GM18520 (cell line): Measurements from ENCODE around the gene SLC17A8.
"Not testable (repeated sequence)": the region's sequence is repeated elsewhere in the genome, so short reads cannot be mapped to it uniquely, and the experiment has no call there.

Source experiments
- ATAC-seq: cut with Tn5 transposase; IDR thresholded peaks from one replicate; pipeline ENCODE4 v1.9.1; 2021; ENCODE audit not compliant: unreplicated experiment

SLC17A8 gene

GRCh38 chr12:100422646-100423045, 65.8 kb downstream of the SLC17A8 start:
- no peak for ATAC-seq

GRCh38 chr12:100426145-100426544, 69.3 kb downstream of the SLC17A8 start:
- no peak for ATAC-seq

GRCh38 chr12:100427078-100427477, 70.2 kb downstream of the SLC17A8 start:
- no peak for ATAC-seq

DNA sequence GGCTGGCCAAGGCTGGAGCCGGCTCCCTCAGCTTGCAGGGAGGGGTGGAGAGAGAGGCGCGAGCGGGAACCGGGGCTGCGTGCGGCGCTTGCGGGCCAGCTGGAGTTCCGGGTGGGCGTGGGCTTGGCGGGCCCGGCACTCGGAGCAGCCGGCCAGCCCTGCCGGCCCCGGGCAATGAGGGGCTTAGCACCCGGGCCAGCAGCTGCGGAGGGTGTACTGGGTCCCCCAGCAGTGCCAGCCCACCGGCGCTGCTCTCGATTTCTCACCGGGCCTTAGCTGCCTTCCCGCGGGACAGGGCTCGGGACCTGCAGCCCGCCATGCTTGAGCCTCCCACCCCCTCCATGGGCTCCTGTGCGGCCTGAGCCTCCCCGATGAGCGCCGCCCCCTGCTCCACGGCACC, 73.4 kb downstream of the SLC17A8 start:
- not testable (repeated sequence) for ATAC-seq

DNA sequence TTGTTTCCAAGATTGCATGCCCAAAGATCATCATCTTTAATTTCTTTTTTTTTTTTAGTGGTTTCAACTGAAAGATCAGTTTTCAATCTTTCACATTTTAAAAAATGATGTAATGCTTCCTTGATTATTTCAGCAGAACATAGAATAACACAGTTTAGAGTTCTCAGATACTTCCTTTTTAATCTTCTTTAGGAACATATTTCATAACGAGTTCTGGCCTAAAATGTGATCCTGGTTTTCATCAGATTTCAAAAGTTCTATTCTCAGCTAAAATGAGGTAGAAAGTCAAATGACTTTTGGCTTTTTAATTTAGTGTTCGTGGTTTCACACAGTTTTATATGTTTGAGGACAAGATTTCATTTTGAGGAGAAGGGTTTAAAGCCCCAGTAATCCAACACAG, 76.8 kb downstream of the SLC17A8 start:
- ATAC-seq, result no peak

DNA sequence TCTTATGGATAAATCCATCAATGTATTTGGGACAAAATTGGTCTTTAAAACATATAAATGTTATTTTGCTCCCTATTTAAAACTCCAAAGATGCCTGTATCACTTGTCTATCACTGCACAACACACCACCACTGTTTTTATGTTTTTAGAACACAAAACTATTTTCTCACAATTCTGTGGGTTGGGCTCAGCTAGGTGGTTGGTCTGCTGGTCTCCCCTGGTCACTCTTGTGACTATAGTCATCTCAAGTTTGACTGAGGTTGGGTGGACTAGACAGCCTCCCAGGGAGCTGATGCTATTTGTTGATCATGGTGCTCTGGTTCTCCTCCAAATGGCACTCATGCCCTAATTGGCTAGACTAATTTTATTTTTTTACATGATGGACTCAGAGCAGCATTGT, 77.3 kb downstream of the SLC17A8 start:
- no peak for ATAC-seq

- no peak for ATAC-seq
Observed at GRCh38 chr12:100435957-100436356, 79.1 kb downstream of the SLC17A8 start.

DNA sequence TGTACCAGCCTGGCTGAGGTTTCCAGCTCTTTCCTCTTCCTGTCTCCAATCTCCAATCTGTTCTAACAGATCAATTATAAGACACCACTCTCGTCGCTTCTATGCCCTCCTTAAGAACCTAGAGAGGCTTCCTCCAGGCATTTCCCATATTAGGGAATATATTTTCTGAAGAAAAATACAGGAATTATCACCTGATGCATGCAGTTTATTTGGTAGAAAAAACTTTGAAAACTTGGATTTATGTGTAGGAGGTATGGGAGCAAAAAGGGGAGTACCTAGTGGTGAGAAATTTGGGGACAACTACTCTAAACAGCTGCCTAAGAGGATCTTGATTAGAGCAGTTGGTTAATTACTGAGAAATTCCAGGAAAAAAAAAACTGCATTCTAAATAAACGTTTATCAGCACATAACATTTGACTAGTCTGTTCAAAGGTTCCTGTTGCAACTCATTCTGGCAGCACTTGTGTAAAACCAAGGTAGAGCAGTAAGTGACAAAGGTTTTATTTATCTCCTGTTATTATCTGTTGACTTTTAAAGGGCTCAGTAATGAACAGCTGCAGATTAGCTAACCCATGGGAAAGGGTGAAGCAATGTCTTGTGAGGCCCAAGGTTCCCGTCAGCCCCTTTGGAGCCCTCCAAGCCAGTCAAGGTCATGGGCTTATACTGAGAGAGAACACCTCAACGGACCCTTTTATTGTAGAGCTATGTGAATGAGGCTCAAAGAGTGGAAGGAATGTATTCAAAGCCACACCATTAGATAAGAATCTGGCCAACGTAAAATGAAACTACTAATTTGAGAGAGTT, 80.4 kb downstream of the SLC17A8 start:
- no peak for ATAC-seq

- ATAC-seq, result no peak
Observed at GRCh38 chr12:100439797-100440196, 82.9 kb downstream of the SLC17A8 start.

DNA sequence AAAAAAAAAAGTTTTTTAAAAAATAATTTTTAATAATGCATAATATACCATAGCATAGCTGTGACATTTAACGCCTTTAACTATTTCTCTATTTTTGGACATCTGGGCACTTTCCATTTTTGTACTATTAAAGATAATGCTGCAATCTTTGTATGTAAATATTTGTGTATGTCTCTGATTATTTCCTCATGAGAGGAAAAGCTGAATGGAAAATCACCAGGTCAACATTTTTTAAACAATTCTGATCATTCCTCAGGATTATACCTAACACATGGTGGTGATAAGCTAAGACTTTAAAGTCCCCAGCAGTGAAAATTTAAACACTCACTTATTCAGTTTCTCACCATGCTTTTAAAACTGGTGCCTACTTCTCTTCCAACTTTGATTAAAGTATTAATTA, 85.5 kb downstream of the SLC17A8 start:
- ATAC-seq, result no peak

- no peak for ATAC-seq
Observed at GRCh38 chr12:100443434-100443833, 86.6 kb downstream of the SLC17A8 start.

- no peak for ATAC-seq
Observed at GRCh38 chr12:100445081-100445481, 88.2 kb downstream of the SLC17A8 start.

GRCh38 chr12:100447381-100447780, 90.5 kb downstream of the SLC17A8 start:
- ATAC-seq, result no peak

DNA sequence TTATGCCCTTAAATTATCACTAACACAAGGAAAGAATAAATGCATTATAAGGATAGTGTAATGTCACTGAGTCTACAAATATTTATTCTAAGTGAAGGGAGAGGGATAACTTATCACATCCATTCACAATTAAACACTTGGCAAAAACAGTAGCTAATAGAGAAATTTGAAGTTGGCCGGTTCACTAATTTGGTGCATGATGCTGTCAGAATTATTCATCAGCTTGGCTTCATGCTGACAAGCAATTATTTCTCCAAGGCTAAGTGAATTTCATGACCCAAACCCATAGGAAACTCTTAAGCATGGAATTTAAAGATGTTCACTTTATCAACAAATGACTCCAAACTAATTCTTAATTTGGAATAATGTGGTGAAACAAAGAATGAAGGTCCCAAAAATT, 91.8 kb downstream of the SLC17A8 start:
- ATAC-seq, result no peak

DNA sequence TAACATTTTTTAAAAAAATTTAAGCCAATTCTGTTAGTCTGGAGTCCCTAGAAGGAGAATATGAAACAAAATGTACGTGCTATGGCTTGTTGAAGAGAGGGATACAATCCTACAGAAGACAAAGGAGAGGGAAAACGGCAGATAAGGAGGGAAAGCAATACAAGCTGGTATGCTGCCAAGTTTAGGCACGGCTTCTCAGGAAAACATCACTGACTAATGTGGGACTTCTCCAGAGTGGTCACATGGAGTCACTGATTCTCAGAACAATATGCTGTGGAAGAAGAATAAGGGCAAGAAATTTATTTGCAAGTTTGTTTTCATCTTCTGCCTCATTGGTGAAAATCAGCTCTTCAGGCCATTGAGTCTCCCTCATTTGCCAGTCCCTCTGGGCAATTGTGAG, 93.9 kb downstream of the SLC17A8 start:
- ATAC-seq, result no peak

DNA sequence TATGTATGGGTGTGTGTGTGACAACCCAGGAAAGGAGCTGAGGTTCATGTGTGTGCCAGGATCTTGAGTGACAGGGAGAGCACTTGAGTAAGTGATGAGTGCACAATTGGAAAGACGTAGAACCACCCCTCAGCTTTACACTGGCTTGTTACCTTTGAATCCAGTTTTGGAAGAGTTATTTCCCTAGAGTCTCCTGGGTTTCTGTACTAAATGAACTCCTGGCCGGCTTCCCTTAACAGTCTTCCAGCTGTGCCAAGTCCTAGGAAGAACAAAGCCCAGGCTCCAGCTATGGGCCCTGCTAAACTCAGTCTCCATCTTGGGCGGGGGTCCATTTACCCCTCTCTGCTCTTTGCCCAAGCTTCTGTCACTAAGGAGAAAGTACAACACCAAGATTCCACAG, 97.1 kb downstream of the SLC17A8 start:
- ATAC-seq, result no peak

- no peak for ATAC-seq
Observed at GRCh38 chr12:100455896-100456295, 99.0 kb downstream of the SLC17A8 start.

DNA sequence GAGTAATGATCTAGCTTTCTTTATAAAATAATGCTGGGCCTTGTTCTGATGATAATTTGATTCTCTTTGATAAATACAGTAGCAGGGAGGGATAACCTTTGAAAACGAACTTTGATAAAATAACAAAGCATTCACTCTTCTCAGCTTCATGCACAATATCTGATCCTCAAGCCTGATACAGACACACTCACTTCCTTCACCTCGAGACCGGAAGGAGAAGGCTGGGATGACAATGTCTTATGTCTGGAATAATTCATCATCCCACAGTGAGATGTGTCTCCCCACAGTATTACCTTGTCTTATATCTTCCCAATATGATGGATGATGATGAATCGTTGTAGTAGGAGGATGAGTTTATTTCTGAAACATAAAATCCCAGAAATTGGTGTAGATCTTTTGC, 101.3 kb downstream of the SLC17A8 start:
- no peak for ATAC-seq

DNA sequence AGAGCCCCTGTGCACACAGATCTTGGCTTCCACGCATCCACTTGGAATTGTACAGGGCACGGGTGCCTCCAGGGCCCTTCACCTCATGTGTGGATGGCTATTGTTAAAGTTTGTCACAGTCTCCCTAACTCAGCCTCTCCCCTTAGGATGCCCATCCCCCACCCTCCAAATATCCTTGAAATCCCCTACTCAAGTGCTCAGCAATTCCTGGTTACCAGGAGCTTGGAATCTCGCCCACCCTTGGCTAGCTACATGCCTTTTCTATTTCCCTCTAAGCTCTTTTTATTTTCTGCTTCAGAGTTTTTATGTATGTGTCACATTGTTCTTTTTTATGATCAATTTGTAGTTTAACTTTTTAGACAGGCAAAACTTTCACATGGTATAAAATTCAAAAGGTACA, 103.8 kb downstream of the SLC17A8 start:
- ATAC-seq, result no peak

DNA sequence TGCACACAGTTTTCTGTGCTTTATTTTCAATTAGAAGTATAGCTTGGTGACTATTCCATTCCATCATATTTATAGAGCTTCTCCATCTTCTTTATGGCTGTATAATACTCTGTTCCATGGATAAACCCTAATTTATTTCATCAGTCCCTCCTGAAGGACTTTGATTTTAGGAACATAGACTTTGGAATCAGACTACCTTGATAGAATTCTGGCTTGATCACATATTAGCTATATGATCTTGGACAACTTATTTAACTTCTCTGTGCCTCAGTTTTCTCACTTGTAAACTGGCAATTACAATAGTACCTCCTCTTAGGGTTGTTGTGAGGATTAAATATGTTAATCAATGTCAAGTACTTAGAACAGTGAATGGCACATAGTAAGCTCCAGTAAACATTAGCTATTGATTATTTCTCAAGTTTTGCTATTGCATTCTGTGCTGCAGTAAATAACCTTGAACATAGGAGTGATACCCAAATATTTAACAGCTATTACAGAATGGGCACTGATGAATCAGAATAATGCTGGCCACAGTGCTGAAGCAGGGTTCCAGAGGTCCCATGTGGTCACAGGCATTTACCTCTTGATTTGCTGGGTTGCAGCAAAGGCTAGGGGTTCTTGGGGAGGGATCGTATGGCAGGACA, 104.6 kb downstream of the SLC17A8 start:
- no peak for ATAC-seq

DNA sequence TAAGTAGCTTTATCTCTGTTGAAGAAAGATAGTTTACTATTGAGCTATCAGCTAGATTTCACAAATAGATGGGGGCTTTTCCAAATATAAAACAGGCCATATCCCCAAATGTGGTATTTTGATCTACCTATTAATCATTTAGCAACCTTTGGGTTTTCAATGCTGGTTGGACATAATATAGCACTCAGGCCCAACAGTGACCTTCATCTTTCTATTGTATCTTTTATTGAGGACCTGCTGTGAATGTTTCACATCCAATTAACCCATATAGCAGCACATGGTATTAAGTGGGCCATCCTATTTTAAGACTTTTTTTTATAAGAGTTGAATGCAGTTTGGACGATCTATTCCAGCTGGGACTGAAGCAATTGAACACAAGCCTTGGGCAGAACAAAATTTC, 106.8 kb downstream of the SLC17A8 start:
- no peak for ATAC-seq

- ATAC-seq, result no peak
Observed at GRCh38 chr12:100464529-100464928, 107.7 kb downstream of the SLC17A8 start.

DNA sequence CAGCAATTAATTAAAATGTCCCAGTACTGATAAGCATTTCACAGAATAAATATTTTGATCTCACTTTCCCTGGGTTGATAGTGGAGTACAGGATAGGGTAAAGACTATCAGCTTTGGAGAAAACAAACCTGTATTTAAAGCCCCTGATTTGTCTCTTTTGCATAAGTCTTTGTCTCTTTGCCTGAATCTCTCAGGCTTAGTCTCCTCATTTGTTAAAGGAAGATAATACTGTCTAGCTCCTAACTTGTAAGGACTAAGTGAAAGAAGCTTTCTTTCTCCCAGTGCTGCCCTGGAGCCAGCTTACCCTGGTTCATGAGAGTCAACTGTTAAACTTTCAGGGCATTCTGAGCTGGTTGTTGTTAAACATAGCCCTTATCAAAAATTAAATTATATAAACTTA, 111.3 kb downstream of the SLC17A8 start:
- no peak for ATAC-seq
